ENCODE results near the gene OPRD1. TPM values are rescaled to one million over a fixed set of nuclear protein-coding genes. Genes with fewer than 3 reads are reported as not detected.
"Not testable (repeated sequence)": the region's sequence is repeated elsewhere in the genome, so short reads cannot be mapped to it uniquely, and the experiment has no call there.

The OPRD1 gene
- total RNA-seq, 1 experiment from 2014 or later: 60.2 TPM

- H3K27me3 ChIP-seq: no peaks in the 10 kb centered on the region
- H3K36me3 ChIP-seq: no peaks in the 10 kb centered on the region; the same call in 1 of the 2 replicates
- peak; percentile 98 to 99 for DNase-seq
- no peaks in the 10 kb centered on the region for H3K9me3 ChIP-seq (replicated peaks)
- peak overlapping the region; percentile 83 for H3K4me3 ChIP-seq
- H3K27ac ChIP-seq: peak overlapping the region; percentile 98
- H3K4me1 ChIP-seq: peaks cover 38% of the 10 kb centered on the region
Observed at GRCh38 chr1:28812669-28813468, 899 bp downstream of the OPRD1 start.

- H3K9me3 ChIP-seq (replicated peaks): no peaks in the 10 kb centered on the region
- DNase-seq: peak; percentile 38 to 57
- H3K36me3 ChIP-seq: no peaks in the 10 kb centered on the region; the same call in 1 of the 2 replicates
- peak overlapping the region; percentile 83 for H3K4me3 ChIP-seq
- peak overlapping the region; percentile 98 for H3K27ac ChIP-seq
- H3K4me1 ChIP-seq: peaks cover 38% of the 10 kb centered on the region
- no peaks in the 10 kb centered on the region for H3K27me3 ChIP-seq
Observed at GRCh38 chr1:28813931-28814465, 2.0 kb downstream of the OPRD1 start.

GRCh38 chr1:28815533-28816185 lies 3.7 kb downstream of the OPRD1 start:
- Histone ChIP-seq H3K4me3 (peak overlapping the region; percentile 83), H3K9me3 (replicated peaks) (no peaks in the 10 kb centered on the region), H3K27ac (peak overlapping the region; percentile 98), H3K27me3 (no peaks in the 10 kb centered on the region), H3K4me1 (peaks cover 38% of the 10 kb centered on the region), H3K36me3 (peaks cover 3% of the 10 kb centered on the region; the same call in 1 of the 2 replicates)
- DNase-seq: peak; percentile 86 to 90

- DNase-seq: no peak
- H3K36me3 ChIP-seq: peaks cover 13% of the 10 kb centered on the region
- peaks cover 38% of the 10 kb centered on the region for H3K4me1 ChIP-seq
- H3K4me3 ChIP-seq: no peak overlapping the region
- no peaks in the 10 kb centered on the region for H3K27me3 ChIP-seq
- no peak overlapping the region for H3K27ac ChIP-seq
- no peaks in the 10 kb centered on the region for H3K9me3 ChIP-seq (replicated peaks)
Observed at GRCh38 chr1:28817133-28817532, 5.2 kb downstream of the OPRD1 start.

- peaks cover 32% of the 10 kb centered on the region for H3K4me1 ChIP-seq
- DNase-seq: no peak
- no peak overlapping the region for H3K27ac ChIP-seq
- H3K36me3 ChIP-seq: peaks cover 15% of the 10 kb centered on the region
- no peaks in the 10 kb centered on the region for H3K9me3 ChIP-seq (replicated peaks)
- H3K4me3 ChIP-seq: no peak overlapping the region
- H3K27me3 ChIP-seq: no peaks in the 10 kb centered on the region
Observed at GRCh38 chr1:28819020-28819419, 7.0 kb downstream of the OPRD1 start.

GRCh38 chr1:28822799-28823198 lies 10.8 kb downstream of the OPRD1 start:
- Histone ChIP-seq H3K4me1 (peaks cover 3% of the 10 kb centered on the region; the same call in 1 of the 2 replicates), H3K27me3 (no peaks in the 10 kb centered on the region), H3K36me3 (peaks cover 24% of the 10 kb centered on the region), H3K9me3 (replicated peaks) (no peaks in the 10 kb centered on the region), H3K4me3 (no peak overlapping the region), H3K27ac (no peak overlapping the region)
- no peak for DNase-seq

- peaks cover 24% of the 10 kb centered on the region for H3K36me3 ChIP-seq
- not testable (repeated sequence) for H3K4me1 ChIP-seq; H3K27me3 ChIP-seq; H3K27ac ChIP-seq; DNase-seq; H3K9me3 ChIP-seq (replicated peaks); H3K4me3 ChIP-seq
Observed at GRCh38 chr1:28824061-28824460, 12.1 kb downstream of the OPRD1 start.

- DNase-seq; H3K4me1 ChIP-seq; H3K27me3 ChIP-seq; H3K4me3 ChIP-seq; H3K27ac ChIP-seq; H3K9me3 ChIP-seq (replicated peaks): not testable (repeated sequence)
- peaks cover 20% of the 10 kb centered on the region for H3K36me3 ChIP-seq
Observed at GRCh38 chr1:28828227-28828858, 16.4 kb downstream of the OPRD1 start.

- H3K27ac ChIP-seq: no peak overlapping the region
Observed at GRCh38 chr1:28830814-28831213, 18.8 kb downstream of the OPRD1 start.

GRCh38 chr1:28832966-28833365 lies 21.0 kb downstream of the OPRD1 start:
- Histone ChIP-seq H3K27ac (no peak overlapping the region), H3K4me3 (no peak overlapping the region), H3K9me3 (replicated peaks) (no peaks in the 10 kb centered on the region), H3K36me3 (peaks cover 26% of the 10 kb centered on the region), H3K4me1 (peaks cover 6% of the 10 kb centered on the region; the same call in 1 of the 2 replicates), H3K27me3 (no peaks in the 10 kb centered on the region)
- DNase-seq: no peak

More at GRCh38 chr1:28830814-28831213, 18.8 kb downstream of the OPRD1 start:
- Histone ChIP-seq H3K27me3 (no peaks in the 10 kb centered on the region), H3K4me3 (no peak overlapping the region), H3K4me1 (peaks cover 6% of the 10 kb centered on the region), H3K36me3 (peaks cover 28% of the 10 kb centered on the region), H3K9me3 (replicated peaks) (no peaks in the 10 kb centered on the region)
- DNase-seq: peak; percentile 52 to 74

GRCh38 chr1:28833381-28833780 lies 21.4 kb downstream of the OPRD1 start:
- Histone ChIP-seq H3K9me3 (replicated peaks) (no peaks in the 10 kb centered on the region), H3K27ac (no peak overlapping the region), H3K36me3 (peaks cover 26% of the 10 kb centered on the region), H3K27me3 (no peaks in the 10 kb centered on the region), H3K4me3 (no peak overlapping the region), H3K4me1 (peaks cover 6% of the 10 kb centered on the region; the same call in 1 of the 2 replicates)
- no peak for DNase-seq

GRCh38 chr1:28835237-28835650 lies 23.3 kb downstream of the OPRD1 start:
- Histone ChIP-seq H3K36me3 (peaks cover 23% of the 10 kb centered on the region), H3K27ac (no peak overlapping the region)
- DNase-seq: no peak

GRCh38 chr1:28836421-28836956 lies 24.5 kb downstream of the OPRD1 start:
- Histone ChIP-seq H3K27me3 (no peaks in the 10 kb centered on the region), H3K4me3 (no peak overlapping the region), H3K9me3 (replicated peaks) (no peaks in the 10 kb centered on the region), H3K36me3 (peaks cover 23% of the 10 kb centered on the region), H3K4me1 (no peaks in the 10 kb centered on the region), H3K27ac (no peak overlapping the region)
- DNase-seq: no peak

More at GRCh38 chr1:28835237-28835650, 23.3 kb downstream of the OPRD1 start:
- no peaks in the 10 kb centered on the region for H3K27me3 ChIP-seq
- H3K4me1 ChIP-seq: peaks cover 4% of the 10 kb centered on the region; the same call in 1 of the 2 replicates
- H3K4me3 ChIP-seq: no peak overlapping the region
- H3K9me3 ChIP-seq (replicated peaks): no peaks in the 10 kb centered on the region

GRCh38 chr1:28840928-28841544 lies 29.1 kb downstream of the OPRD1 start:
- Histone ChIP-seq H3K27ac (no peak overlapping the region), H3K4me1 (no peaks in the 10 kb centered on the region), H3K4me3 (no peak overlapping the region), H3K9me3 (replicated peaks) (no peaks in the 10 kb centered on the region), H3K27me3 (no peaks in the 10 kb centered on the region), H3K36me3 (peaks cover 15% of the 10 kb centered on the region; the same call in 1 of the 2 replicates)
- DNase-seq: no peak
